GM12865 (cell line): ENCODE data around the gene UNC45A.

ENCODE experiments used
- DNase-seq: peaks from one replicate; pipeline ENCODE4 v3.0.0; 2010; ENCODE audit warnings: low read depth
- H3K4me3 ChIP-seq: 2 replicates; pipeline ENCODE4 v1.5.1; 2011; ENCODE audit warnings: mild to moderate bottlenecking, low read depth, low read length, control low read depth
- TF ChIP-seq, protein P1 (sequence below): IDR thresholded peaks from 2 replicates; pipeline ENCODE4 v1.5.1; 2011; ENCODE audit warnings: low read length, control low read depth, low read depth, inconsistent platforms; ENCODE audit not compliant: insufficient read depth; ENCODE audit errors: missing control alignments

UNC45A gene

DNA sequence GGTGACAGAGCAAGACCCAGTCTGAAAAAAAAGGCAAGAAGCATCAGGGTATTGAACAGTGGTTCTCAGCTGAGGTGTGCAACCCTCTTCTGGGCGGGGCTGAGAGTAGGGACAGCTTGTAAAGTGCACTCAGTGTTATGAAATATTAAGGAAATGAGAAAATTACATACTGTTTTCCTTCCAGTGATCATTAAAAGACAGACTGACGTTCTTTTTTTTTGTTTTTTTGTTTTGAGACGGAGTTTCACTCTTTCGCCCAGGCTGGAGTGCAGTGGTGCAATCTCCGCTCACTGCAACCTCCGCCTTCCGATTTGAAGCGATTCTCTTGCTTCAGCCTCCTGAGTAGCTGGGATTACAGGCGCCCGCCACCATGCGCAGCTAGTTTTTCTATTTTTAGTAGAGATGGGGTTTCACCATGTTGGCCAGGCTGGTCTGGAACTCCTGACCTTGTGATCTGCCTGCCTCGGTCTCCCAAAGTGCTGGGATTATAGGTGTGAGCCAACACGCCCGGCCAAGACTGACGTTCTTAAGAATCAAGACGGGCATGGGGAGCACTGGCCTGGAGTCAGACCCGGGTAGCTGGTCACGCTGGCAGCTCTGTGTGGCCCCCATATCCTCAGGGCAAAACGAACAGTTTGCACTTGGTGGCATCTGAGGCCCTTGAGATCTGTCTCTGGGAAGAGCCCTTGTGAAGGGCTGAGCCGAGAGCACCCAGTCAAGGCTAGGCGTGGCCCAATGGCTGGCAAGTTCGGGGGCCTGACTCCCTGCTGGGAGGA is 20.6 kb upstream of the UNC45A start:
- no peak overlapping the region for H3K4me3 ChIP-seq
- TF ChIP-seq, protein P1, sequence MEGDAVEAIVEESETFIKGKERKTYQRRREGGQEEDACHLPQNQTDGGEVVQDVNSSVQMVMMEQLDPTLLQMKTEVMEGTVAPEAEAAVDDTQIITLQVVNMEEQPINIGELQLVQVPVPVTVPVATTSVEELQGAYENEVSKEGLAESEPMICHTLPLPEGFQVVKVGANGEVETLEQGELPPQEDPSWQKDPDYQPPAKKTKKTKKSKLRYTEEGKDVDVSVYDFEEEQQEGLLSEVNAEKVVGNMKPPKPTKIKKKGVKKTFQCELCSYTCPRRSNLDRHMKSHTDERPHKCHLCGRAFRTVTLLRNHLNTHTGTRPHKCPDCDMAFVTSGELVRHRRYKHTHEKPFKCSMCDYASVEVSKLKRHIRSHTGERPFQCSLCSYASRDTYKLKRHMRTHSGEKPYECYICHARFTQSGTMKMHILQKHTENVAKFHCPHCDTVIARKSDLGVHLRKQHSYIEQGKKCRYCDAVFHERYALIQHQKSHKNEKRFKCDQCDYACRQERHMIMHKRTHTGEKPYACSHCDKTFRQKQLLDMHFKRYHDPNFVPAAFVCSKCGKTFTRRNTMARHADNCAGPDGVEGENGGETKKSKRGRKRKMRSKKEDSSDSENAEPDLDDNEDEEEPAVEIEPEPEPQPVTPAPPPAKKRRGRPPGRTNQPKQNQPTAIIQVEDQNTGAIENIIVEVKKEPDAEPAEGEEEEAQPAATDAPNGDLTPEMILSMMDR = no peak
- DNase-seq = no peak

DNA sequence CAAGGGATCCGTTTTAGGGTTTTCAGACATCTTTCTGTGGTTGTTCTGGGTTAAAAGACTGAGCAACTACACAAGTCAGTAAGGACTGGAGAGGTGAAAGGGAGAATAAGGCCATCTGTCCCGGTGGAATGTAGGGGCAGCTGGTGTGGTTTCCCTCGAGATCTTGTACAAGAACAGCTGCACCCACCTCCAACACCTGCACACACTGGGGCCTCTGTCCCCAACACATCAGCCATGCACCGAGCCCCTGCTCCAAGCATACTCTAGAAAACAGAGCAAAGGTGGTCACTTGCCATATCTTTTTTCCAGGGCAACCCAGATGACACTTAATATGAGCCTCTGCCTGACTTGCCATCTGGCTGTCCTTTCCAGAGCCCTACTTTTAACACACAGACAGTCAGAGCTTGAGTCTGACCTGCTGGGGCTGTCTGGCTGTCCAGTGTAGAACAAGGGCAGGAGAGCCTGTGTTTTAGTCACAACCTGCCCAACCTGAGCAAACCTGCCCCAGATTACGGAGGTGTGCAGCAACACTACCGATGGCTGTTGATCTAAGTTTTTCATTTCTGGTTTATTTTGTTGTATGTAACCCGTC is 19.8 kb upstream of the UNC45A start:
- no peak overlapping the region for H3K4me3 ChIP-seq
- no peak for DNase-seq
- TF ChIP-seq, protein P1 = no peak

DNA sequence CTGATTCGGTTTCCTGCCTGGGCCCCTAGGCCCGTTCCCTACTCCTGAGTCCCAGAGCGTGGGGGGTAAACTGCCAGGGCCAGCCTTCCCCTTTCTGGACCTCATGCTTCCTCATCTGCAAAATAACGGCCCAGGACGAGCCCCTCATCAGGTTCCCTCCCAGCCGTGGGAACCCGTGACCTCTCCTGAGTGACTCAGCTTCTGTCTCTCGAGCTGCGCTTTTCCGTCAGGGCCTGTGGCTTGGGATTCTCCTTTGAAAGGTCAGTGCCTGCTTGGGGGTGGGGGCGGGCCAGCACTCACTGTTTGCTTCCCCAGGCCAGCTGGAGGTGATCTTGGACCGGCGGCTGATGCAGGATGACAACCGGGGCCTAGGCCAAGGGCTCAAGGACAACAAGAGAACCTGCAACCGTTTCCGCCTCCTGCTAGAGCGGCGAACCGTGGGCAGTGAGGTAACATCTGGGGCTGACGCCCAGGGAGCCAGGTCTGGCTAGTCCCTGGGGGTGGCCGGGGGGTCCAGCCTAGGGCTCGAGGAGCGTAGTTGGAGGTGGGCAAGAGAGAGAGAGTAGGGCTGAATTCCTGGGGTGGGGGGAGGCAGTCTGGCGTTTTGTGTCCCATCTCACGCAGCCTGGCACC is 19.2 kb upstream of the UNC45A start:
- H3K4me3 ChIP-seq = no peak overlapping the region
- DNase-seq = no peak
- TF ChIP-seq, protein P1 = no peak

DNA sequence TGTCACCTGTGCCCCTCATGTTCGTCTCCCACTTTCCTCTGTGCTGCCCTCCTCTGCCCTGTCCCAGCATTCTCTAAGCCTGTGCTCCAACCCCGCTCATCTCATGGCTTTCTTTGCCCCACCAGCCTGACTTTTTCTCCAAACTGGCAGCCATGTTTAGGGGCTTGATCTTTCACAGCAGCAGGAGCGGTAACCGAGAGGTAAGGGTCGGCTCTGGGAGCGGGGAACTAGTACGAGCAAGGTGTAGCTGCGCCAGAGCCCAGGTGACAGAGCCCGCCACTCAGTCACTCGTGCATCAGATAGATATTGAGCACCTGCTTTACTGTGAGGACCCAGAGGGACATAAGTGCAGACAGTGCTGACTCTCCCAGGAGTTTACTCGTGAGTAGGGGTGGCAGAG is 18.6 kb upstream of the UNC45A start:
- TF ChIP-seq, protein P1 = no peak
- DNase-seq = no peak
- no peak overlapping the region for H3K4me3 ChIP-seq

DNA sequence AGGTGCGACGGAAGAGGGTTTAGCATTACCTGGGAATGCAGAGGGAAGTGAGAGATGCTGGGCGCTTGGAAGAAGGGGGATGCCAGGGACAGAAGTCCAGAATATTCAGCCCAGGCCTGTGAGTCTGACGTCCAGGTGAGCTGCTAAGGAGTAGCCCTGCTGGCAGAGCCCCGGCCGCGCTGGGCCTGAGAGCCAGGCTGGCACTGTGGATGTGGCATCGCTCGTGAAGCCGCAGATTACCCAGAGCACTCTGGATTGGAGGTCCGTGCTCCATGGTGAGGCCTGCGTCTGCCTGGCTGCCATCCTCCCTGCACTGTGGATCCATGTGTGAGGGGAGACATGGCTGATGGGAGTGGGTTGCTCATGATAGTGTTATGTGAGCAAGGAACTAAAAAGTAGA is 17.5 kb upstream of the UNC45A start:
- DNase-seq = no peak
- H3K4me3 ChIP-seq = no peak overlapping the region
- TF ChIP-seq, protein P1 = no peak

DNA sequence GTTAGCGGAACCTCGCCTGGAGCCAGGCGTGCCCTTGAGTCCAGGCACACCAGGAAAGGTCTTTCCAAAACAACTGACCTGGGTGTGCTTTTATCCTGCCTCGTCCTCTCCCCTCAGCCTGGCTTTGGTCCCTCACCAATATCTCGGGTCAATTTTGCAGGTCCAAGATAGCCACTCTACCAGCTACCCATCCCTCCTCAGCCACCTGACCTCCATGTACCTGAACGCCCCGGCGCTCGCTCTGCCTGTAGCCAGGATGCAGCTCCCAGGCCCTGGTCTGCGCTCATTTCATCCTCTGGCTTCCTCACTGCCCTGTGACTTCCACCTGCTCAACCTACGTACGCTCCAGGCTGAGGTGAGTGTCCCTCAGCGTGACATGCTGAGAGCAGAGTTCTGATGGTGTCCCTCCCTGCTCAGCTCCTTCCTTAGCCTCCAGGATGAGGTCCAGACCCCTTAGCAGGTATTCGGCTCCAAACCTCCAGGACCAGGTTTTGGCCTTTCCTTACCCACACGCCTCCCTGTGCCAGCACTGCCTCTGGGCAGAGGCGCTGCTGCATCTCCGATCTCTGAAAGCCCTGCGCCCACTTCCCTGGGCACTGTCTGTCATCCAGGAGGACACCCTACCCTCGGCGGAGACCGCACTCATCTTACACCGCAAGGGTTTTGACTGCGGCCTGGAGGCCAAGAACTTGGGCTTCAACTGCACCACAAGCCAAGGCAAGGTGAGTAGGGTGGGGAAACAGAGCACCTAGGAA is 16.9 kb upstream of the UNC45A start:
- TF ChIP-seq, protein P1 = no peak

More for the DNA sequence above, 16.9 kb upstream of the UNC45A start:
- DNase-seq = no peak
- H3K4me3 ChIP-seq = no peak overlapping the region
